ENCODE measurements around the gene SETD2.

GRCh38 chr3:47156396-47156795, 7.5 kb downstream of the SETD2 start:
- TF ChIP-seq CTCF (IDR thresholded peaks at IDR 0.05; ENCODE audit: low read depth, low read length) (no peak), EZH2phosphoT487 (IDR thresholded peaks at IDR 0.05; ENCODE audit: low read depth) (no peak)
